ENCODE data around the gene KRTAP5-6.

The KRTAP5-6 gene

GRCh38 chr11:1652771-1653540 is 44.0 kb upstream of the KRTAP5-6 start:
- H3K9ac ChIP-seq (ENCODE audit: low read depth in 1 of 2, low read length in 2 of 2): no peak overlapping the region

DNA sequence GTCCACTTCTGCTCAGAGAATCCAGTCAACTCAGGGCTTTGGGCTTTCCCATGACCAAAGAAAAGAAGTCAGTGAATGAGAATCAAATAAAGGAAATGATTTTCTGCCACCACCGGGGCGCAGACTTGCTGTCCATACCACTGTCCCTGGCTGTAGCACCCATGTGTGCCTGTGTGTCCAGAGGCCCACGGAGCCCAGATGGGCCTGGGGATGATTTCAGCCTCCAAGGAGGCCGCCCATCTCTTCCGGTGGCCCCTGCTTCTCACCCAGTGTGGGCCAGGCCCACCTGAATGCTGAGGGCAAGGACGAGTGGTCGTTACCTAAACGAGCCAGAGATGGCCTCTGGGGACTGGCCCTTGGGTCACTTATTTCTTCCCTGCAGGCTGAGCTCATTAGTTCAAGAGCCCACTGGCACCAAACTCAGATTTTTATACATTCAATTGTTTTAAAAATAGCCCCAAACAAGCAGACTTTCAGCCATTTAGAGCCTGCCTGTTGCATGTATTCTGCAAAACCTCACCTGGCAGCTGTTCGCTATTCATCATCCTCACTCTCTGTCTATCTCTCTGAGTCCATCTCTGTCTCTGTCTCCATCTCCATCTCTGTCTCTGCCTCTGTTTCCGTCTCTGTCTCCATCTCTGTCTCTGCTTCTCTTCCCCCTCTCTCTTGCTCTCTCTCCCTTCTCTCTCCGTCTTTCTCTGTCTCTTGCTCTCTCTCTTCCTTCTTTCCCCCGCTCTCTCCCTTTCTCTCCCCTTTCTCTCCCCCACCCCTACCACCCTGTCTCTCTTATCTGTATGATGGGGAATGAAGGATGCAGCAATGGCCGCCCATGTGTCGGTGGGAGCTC is 43.2 kb upstream of the KRTAP5-6 start:
- Histone ChIP-seq H3K36me3 (ENCODE audit: control insufficient read depth in 2 of 2, insufficient read depth in 2 of 2, low read length in 2 of 2) (no peaks in the 10 kb centered on the region), H3K4me1 (ENCODE audit: control insufficient read depth in 2 of 2, insufficient read depth in 2 of 2, low read length in 2 of 2) (no peaks in the 10 kb centered on the region), H3K9ac (ENCODE audit: low read depth in 1 of 2, low read length in 2 of 2) (no peak overlapping the region), H3K4me3 (ENCODE audit: low read length in 2 of 2) (no peak overlapping the region), H3K27me3 (ENCODE audit: control insufficient read depth in 2 of 2, insufficient read depth in 2 of 2, low read length in 2 of 2) (no peaks in the 10 kb centered on the region), H3K9me3 (ENCODE audit: control insufficient read depth in 2 of 2, low read length in 2 of 2) (no peaks in the 10 kb centered on the region), H3K27ac (ENCODE audit: low read depth in 2 of 2, low read length in 2 of 2) (no peak overlapping the region)

More at GRCh38 chr11:1652771-1653540, 44.0 kb upstream of the KRTAP5-6 start:
- no peak overlapping the region for H3K4me3 ChIP-seq (ENCODE audit: low read length in 2 of 2)
- no peaks in the 10 kb centered on the region for H3K4me1 ChIP-seq (ENCODE audit: control insufficient read depth in 2 of 2, insufficient read depth in 2 of 2, low read length in 2 of 2)
- no peaks in the 10 kb centered on the region for H3K9me3 ChIP-seq (ENCODE audit: control insufficient read depth in 2 of 2, low read length in 2 of 2)
- no peaks in the 10 kb centered on the region for H3K27me3 ChIP-seq (ENCODE audit: control insufficient read depth in 2 of 2, insufficient read depth in 2 of 2, low read length in 2 of 2)
- no peak overlapping the region for H3K27ac ChIP-seq (ENCODE audit: low read depth in 2 of 2, low read length in 2 of 2)
- H3K36me3 ChIP-seq (ENCODE audit: control insufficient read depth in 2 of 2, insufficient read depth in 2 of 2, low read length in 2 of 2): no peaks in the 10 kb centered on the region

GRCh38 chr11:1654388-1655167 is 42.4 kb upstream of the KRTAP5-6 start:
- no peaks in the 10 kb centered on the region for H3K4me1 ChIP-seq (ENCODE audit: control insufficient read depth in 2 of 2, insufficient read depth in 2 of 2, low read length in 2 of 2)
- no peaks in the 10 kb centered on the region for H3K36me3 ChIP-seq (ENCODE audit: control insufficient read depth in 2 of 2, insufficient read depth in 2 of 2, low read length in 2 of 2)
- H3K27me3 ChIP-seq (ENCODE audit: control insufficient read depth in 2 of 2, insufficient read depth in 2 of 2, low read length in 2 of 2): no peaks in the 10 kb centered on the region
- no peak overlapping the region for H3K9ac ChIP-seq (ENCODE audit: low read depth in 1 of 2, low read length in 2 of 2)
- no peak overlapping the region for H3K4me3 ChIP-seq (ENCODE audit: low read length in 2 of 2)
- no peaks in the 10 kb centered on the region for H3K9me3 ChIP-seq (ENCODE audit: control insufficient read depth in 2 of 2, low read length in 2 of 2)
- no peak overlapping the region for H3K27ac ChIP-seq (ENCODE audit: low read depth in 2 of 2, low read length in 2 of 2)

GRCh38 chr11:1655168-1656060 is 41.6 kb upstream of the KRTAP5-6 start:
- Histone ChIP-seq H3K9me3 (ENCODE audit: control insufficient read depth in 2 of 2, low read length in 2 of 2) (no peaks in the 10 kb centered on the region), H3K4me3 (ENCODE audit: low read length in 2 of 2) (no peak overlapping the region), H3K36me3 (ENCODE audit: control insufficient read depth in 2 of 2, insufficient read depth in 2 of 2, low read length in 2 of 2) (no peaks in the 10 kb centered on the region), H3K27me3 (ENCODE audit: control insufficient read depth in 2 of 2, insufficient read depth in 2 of 2, low read length in 2 of 2) (peaks cover 4 to 5% of the 10 kb centered on the region in 2 donors), H3K9ac (ENCODE audit: low read depth in 1 of 2, low read length in 2 of 2) (no peak overlapping the region), H3K4me1 (ENCODE audit: control insufficient read depth in 2 of 2, insufficient read depth in 2 of 2, low read length in 2 of 2) (no peaks in the 10 kb centered on the region), H3K27ac (ENCODE audit: low read depth in 2 of 2, low read length in 2 of 2) (no peak overlapping the region)

- H3K27ac ChIP-seq (ENCODE audit: low read depth in 2 of 2, low read length in 2 of 2): no peak overlapping the region
- H3K27me3 ChIP-seq (ENCODE audit: control insufficient read depth in 2 of 2, insufficient read depth in 2 of 2, low read length in 2 of 2): peaks cover 4 to 8% of the 10 kb centered on the region in 2 donors
- no peaks in the 10 kb centered on the region for H3K4me1 ChIP-seq (ENCODE audit: control insufficient read depth in 2 of 2, insufficient read depth in 2 of 2, low read length in 2 of 2)
- no peak overlapping the region for H3K9ac ChIP-seq (ENCODE audit: low read depth in 1 of 2, low read length in 2 of 2)
- H3K36me3 ChIP-seq (ENCODE audit: control insufficient read depth in 2 of 2, insufficient read depth in 2 of 2, low read length in 2 of 2): no peaks in the 10 kb centered on the region
- H3K4me3 ChIP-seq (ENCODE audit: low read length in 2 of 2): no peak overlapping the region
- H3K9me3 ChIP-seq (ENCODE audit: control insufficient read depth in 2 of 2, low read length in 2 of 2): no peaks in the 10 kb centered on the region
Observed at GRCh38 chr11:1656061-1656441, 40.9 kb upstream of the KRTAP5-6 start.

- Histone ChIP-seq H3K9ac (ENCODE audit: low read depth in 1 of 2, low read length in 2 of 2) (no peak overlapping the region), H3K27me3 (ENCODE audit: control insufficient read depth in 2 of 2, insufficient read depth in 2 of 2, low read length in 2 of 2) (peaks cover 4 to 8% of the 10 kb centered on the region in 2 donors), H3K36me3 (ENCODE audit: control insufficient read depth in 2 of 2, insufficient read depth in 2 of 2, low read length in 2 of 2) (no peaks in the 10 kb centered on the region)
Observed at GRCh38 chr11:1656670-1657069, 40.3 kb upstream of the KRTAP5-6 start.

GRCh38 chr11:1659506-1659905 is 37.5 kb upstream of the KRTAP5-6 start:
- no peaks in the 10 kb centered on the region for H3K4me1 ChIP-seq (ENCODE audit: control insufficient read depth in 2 of 2, insufficient read depth in 2 of 2, low read length in 2 of 2)
- H3K9me3 ChIP-seq (ENCODE audit: control insufficient read depth in 2 of 2, low read length in 2 of 2): no peaks in the 10 kb centered on the region
- H3K9ac ChIP-seq (ENCODE audit: low read depth in 1 of 2, low read length in 2 of 2): no peak overlapping the region
- no peaks in the 10 kb centered on the region for H3K36me3 ChIP-seq (ENCODE audit: control insufficient read depth in 2 of 2, insufficient read depth in 2 of 2, low read length in 2 of 2)
- no peak overlapping the region for H3K27ac ChIP-seq (ENCODE audit: low read depth in 2 of 2, low read length in 2 of 2)
- no peak overlapping the region for H3K4me3 ChIP-seq (ENCODE audit: low read length in 2 of 2)
- peaks cover 4 to 8% of the 10 kb centered on the region in 2 donors for H3K27me3 ChIP-seq (ENCODE audit: control insufficient read depth in 2 of 2, insufficient read depth in 2 of 2, low read length in 2 of 2)

More at GRCh38 chr11:1656670-1657069, 40.3 kb upstream of the KRTAP5-6 start:
- no peaks in the 10 kb centered on the region for H3K9me3 ChIP-seq (ENCODE audit: control insufficient read depth in 2 of 2, low read length in 2 of 2)
- no peaks in the 10 kb centered on the region for H3K4me1 ChIP-seq (ENCODE audit: control insufficient read depth in 2 of 2, insufficient read depth in 2 of 2, low read length in 2 of 2)
- no peak overlapping the region for H3K27ac ChIP-seq (ENCODE audit: low read depth in 2 of 2, low read length in 2 of 2)
- H3K4me3 ChIP-seq (ENCODE audit: low read length in 2 of 2): no peak overlapping the region

GRCh38 chr11:1660111-1660867 is 36.7 kb upstream of the KRTAP5-6 start:
- no peak overlapping the region for H3K27ac ChIP-seq (ENCODE audit: low read depth in 2 of 2, low read length in 2 of 2)
- H3K4me3 ChIP-seq (ENCODE audit: low read length in 2 of 2): no peak overlapping the region
- no peaks in the 10 kb centered on the region for H3K4me1 ChIP-seq (ENCODE audit: control insufficient read depth in 2 of 2, insufficient read depth in 2 of 2, low read length in 2 of 2)
- H3K36me3 ChIP-seq (ENCODE audit: control insufficient read depth in 2 of 2, insufficient read depth in 2 of 2, low read length in 2 of 2): no peaks in the 10 kb centered on the region
- peaks cover 4 to 8% of the 10 kb centered on the region in 2 donors for H3K27me3 ChIP-seq (ENCODE audit: control insufficient read depth in 2 of 2, insufficient read depth in 2 of 2, low read length in 2 of 2)
- H3K9me3 ChIP-seq (ENCODE audit: control insufficient read depth in 2 of 2, low read length in 2 of 2): no peaks in the 10 kb centered on the region
- H3K9ac ChIP-seq (ENCODE audit: low read depth in 1 of 2, low read length in 2 of 2): no peak overlapping the region
